Stimulated activated CD8-positive, alpha-beta memory T cell treated with anti-CD3 and anti-CD28 coated beads, Interleukin-7, amount 100 ng/mL, for 24 hours (primary cell): ENCODE results near the gene TMC1.
"Not testable (repeated sequence)": the region's sequence is repeated elsewhere in the genome, so short reads cannot be mapped to it uniquely, and the experiment has no call there.

Source experiments
- DNase-seq: peaks from one replicate; pipeline ENCODE4 v3.0.0-alpha.2; 2020; ENCODE audit warnings: low read depth

Gene TMC1

GRCh38 chr9:72823971-72824370 is 302.6 kb downstream of the TMC1 start:
- DNase-seq = no peak

- no peak for DNase-seq
These were observed 305.9 kb downstream of the TMC1 start for GRCh38 chr9:72826996-72827949.

GRCh38 chr9:72827950-72828731 is 306.7 kb downstream of the TMC1 start:
- DNase-seq = no peak

- DNase-seq = no peak
These were observed 313.6 kb downstream of the TMC1 start for GRCh38 chr9:72834994-72835393.

GRCh38 chr9:72836790-72837189 is 315.4 kb downstream of the TMC1 start:
- DNase-seq = no peak

GRCh38 chr9:72839085-72839484 is 317.7 kb downstream of the TMC1 start:
- DNase-seq = no peak

- DNase-seq = no peak
These were observed 322.4 kb downstream of the TMC1 start for GRCh38 chr9:72843520-72844439.

GRCh38 chr9:72844440-72844768 is 323.0 kb downstream of the TMC1 start:
- DNase-seq = no peak

- DNase-seq = not testable (repeated sequence)
These were observed 323.6 kb downstream of the TMC1 start for GRCh38 chr9:72845052-72845451.

GRCh38 chr9:72850209-72850608 is 328.8 kb downstream of the TMC1 start:
- not testable (repeated sequence) for DNase-seq

GRCh38 chr9:72855321-72855720 is 333.9 kb downstream of the TMC1 start:
- no peak for DNase-seq

- DNase-seq = no peak
These were observed 334.6 kb downstream of the TMC1 start for GRCh38 chr9:72855890-72856523.

GRCh38 chr9:72856972-72857623 is 335.7 kb downstream of the TMC1 start:
- DNase-seq = no peak

- no peak for DNase-seq
These were observed 336.2 kb downstream of the TMC1 start for GRCh38 chr9:72857624-72857996.

- DNase-seq = no peak
These were observed 336.9 kb downstream of the TMC1 start for GRCh38 chr9:72858089-72858912.

GRCh38 chr9:72862788-72863187 is 341.4 kb downstream of the TMC1 start:
- not testable (repeated sequence) for DNase-seq

GRCh38 chr9:72863456-72864094 is 342.2 kb downstream of the TMC1 start:
- DNase-seq = no peak

GRCh38 chr9:72864327-72864726 is 342.9 kb downstream of the TMC1 start:
- no peak for DNase-seq

GRCh38 chr9:72871685-72872084 is 350.3 kb downstream of the TMC1 start:
- no peak for DNase-seq

- no peak for DNase-seq
These were observed 351.3 kb downstream of the TMC1 start for GRCh38 chr9:72872718-72873117.
